ENCODE measurements around the gene HTRA3. TPM values are rescaled to one million over a fixed set of nuclear protein-coding genes. Genes with fewer than 3 reads are reported as not detected.

HTRA3 gene
- total RNA-seq, 2 donors from 2014 or later: 3.2 to 4.6 TPM

DNA sequence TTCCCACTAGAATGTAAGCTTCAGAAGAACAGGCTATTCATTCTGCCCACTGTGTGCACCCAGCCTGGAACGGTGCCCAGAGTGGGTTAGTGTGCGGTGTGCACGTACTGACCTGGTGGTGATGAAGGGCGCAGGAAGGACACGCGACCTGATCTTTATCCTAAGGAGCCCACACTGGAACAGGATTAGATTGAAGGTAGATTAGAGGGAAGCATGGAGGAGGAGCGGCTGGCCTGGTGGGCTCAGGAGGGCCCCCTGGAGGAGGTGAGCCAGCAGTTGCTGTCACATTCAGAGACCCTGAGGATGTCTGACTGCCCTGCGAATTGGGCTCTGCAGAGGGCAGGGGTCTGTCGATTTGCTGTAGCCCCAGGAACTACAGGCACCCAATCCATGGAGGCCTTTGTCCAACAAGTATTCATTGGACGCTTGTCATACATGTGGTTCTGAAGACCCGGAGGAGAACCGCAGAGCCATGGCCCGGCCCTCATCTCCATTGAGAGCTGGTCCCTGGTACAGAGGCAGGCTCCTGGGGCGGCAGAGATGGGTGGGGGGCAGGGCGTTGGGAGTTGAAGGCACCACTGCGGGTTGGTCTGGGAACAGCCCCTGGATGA is 73.2 kb downstream of the HTRA3 start:
- H3K36me3 Mint-ChIP-seq (ENCODE audit: low read depth): no peaks in the 10 kb centered on the region
- H3K27ac Mint-ChIP-seq: no peak overlapping the region
- no peaks in the 10 kb centered on the region for H3K9me3 Mint-ChIP-seq
- no peak overlapping the region for H3K4me3 ChIP-seq (ENCODE audit: low read length)
- H3K4me1 ChIP-seq (ENCODE audit: control insufficient read depth, insufficient read depth, low read length): no peaks in the 10 kb centered on the region
- H3K27me3 ChIP-seq (ENCODE audit: control insufficient read depth, insufficient read depth, low read length, poor library complexity, severe bottlenecking): no peaks in the 10 kb centered on the region
- no peak overlapping the region for H3K4me3 Mint-ChIP-seq
- H3K9me3 ChIP-seq (ENCODE audit: control insufficient read depth, low read length): no peaks in the 10 kb centered on the region
- H3K27me3 Mint-ChIP-seq (ENCODE audit: insufficient read depth): peaks cover 5% of the 10 kb centered on the region
- no peak overlapping the region for H3K27ac ChIP-seq (ENCODE audit: low read depth, low read length)
- H3K36me3 ChIP-seq (ENCODE audit: control insufficient read depth, insufficient read depth, low read length): no peaks in the 10 kb centered on the region
- 66 to 78% methylated on average over 4 to 16 of the region's 16 CpGs for WGBS, 2 experiments (ENCODE audit: insufficient coverage in 1 of 2, insufficient read length in 1 of 2)
- DNase-seq: peak; percentile 88
- no peak overlapping the region for H3K9ac ChIP-seq (ENCODE audit: extremely low read depth, low read length, poor library complexity, severe bottlenecking)
- peaks cover 2% of the 10 kb centered on the region for H3K4me1 Mint-ChIP-seq
- TF ChIP-seq, protein P1, sequence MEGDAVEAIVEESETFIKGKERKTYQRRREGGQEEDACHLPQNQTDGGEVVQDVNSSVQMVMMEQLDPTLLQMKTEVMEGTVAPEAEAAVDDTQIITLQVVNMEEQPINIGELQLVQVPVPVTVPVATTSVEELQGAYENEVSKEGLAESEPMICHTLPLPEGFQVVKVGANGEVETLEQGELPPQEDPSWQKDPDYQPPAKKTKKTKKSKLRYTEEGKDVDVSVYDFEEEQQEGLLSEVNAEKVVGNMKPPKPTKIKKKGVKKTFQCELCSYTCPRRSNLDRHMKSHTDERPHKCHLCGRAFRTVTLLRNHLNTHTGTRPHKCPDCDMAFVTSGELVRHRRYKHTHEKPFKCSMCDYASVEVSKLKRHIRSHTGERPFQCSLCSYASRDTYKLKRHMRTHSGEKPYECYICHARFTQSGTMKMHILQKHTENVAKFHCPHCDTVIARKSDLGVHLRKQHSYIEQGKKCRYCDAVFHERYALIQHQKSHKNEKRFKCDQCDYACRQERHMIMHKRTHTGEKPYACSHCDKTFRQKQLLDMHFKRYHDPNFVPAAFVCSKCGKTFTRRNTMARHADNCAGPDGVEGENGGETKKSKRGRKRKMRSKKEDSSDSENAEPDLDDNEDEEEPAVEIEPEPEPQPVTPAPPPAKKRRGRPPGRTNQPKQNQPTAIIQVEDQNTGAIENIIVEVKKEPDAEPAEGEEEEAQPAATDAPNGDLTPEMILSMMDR (conservative IDR thresholded peaks at IDR 0.05): peak; percentile 80

DNA sequence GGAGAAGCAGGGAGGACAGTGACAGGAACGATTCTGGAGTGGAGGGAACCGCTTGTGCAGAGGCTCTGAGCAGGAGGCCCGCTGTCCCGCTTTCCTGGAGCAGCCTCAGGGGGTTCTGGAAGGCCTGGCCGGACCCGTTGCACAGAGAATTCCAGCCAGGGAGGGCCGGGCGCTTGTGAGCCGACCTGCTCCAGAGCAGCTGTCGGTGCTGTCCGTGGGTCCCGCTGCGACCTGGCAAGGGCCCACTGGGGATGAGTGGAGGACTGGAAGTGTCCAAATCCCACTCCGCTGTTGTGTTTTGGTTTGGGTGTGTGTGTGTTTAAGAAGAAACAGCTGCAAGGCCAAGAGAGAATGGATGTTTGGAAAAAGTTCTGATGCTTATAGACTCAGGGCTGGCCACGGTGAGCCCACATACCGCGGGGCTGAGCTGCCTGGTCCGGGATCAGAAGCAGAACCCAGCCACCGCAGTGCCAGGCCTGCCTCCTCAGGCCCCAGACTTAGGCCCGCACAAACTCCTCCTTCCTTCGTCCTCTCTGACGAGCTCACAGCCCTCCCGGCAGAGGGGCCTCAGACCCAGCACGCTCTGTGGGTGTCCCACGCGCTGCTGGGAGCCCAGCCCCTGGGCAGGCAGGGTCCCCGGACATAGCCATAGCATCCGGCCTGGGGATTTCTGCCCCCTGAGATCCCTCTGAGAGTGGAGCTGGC is 73.9 kb downstream of the HTRA3 start:
- no peak overlapping the region for H3K27ac ChIP-seq (ENCODE audit: low read depth, low read length)
- no peaks in the 10 kb centered on the region for H3K9me3 ChIP-seq (ENCODE audit: control insufficient read depth, low read length)
- TF ChIP-seq, protein P1 (conservative IDR thresholded peaks at IDR 0.05): no peak
- no peaks in the 10 kb centered on the region for H3K9me3 Mint-ChIP-seq
- no peak overlapping the region for H3K4me3 Mint-ChIP-seq
- WGBS, 2 experiments (ENCODE audit: insufficient coverage in 1 of 2, insufficient read length in 1 of 2): 93 to 96% methylated on average over 18 to 28 of the region's 28 CpGs
- no peaks in the 10 kb centered on the region for H3K27me3 ChIP-seq (ENCODE audit: control insufficient read depth, insufficient read depth, low read length, poor library complexity, severe bottlenecking)
- H3K4me1 ChIP-seq (ENCODE audit: control insufficient read depth, insufficient read depth, low read length): no peaks in the 10 kb centered on the region
- no peaks in the 10 kb centered on the region for H3K36me3 Mint-ChIP-seq (ENCODE audit: low read depth)
- no peak overlapping the region for H3K4me3 ChIP-seq (ENCODE audit: low read length)
- H3K4me1 Mint-ChIP-seq: peaks cover 2% of the 10 kb centered on the region
- H3K27ac Mint-ChIP-seq: no peak overlapping the region
- DNase-seq: peak; percentile 42
- peaks cover 5% of the 10 kb centered on the region for H3K27me3 Mint-ChIP-seq (ENCODE audit: insufficient read depth)
- H3K36me3 ChIP-seq (ENCODE audit: control insufficient read depth, insufficient read depth, low read length): no peaks in the 10 kb centered on the region
- H3K9ac ChIP-seq (ENCODE audit: extremely low read depth, low read length, poor library complexity, severe bottlenecking): no peak overlapping the region

DNA sequence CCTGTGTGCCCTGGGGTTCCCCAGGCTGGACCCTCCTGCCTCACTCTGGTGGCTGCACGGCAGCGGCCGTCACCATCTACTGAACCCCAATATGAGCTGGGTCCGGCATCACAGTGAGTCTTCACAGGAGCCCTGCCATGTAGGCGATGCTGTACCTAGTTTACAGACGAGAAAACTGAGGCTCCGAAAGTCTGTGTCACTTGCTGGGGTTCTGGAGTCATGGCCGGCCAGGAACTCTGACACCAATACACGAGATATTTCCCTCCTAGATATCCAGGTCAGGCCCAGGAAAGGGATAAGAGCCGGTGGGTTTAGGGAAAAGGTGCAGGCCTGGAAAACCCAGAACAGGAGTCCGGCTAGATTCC is 74.4 kb downstream of the HTRA3 start:
- TF ChIP-seq, protein P1 (conservative IDR thresholded peaks at IDR 0.05): no peak
- H3K27ac ChIP-seq (ENCODE audit: low read depth, low read length): no peak overlapping the region
- Mint-ChIP-seq H3K27me3 (ENCODE audit: insufficient read depth) (peaks cover 5% of the 10 kb centered on the region), H3K9me3 (no peaks in the 10 kb centered on the region), H3K36me3 (ENCODE audit: low read depth) (no peaks in the 10 kb centered on the region), H3K4me1 (peaks cover 2% of the 10 kb centered on the region), H3K27ac (no peak overlapping the region), H3K4me3 (no peak overlapping the region)
- H3K27me3 ChIP-seq (ENCODE audit: control insufficient read depth, insufficient read depth, low read length, poor library complexity, severe bottlenecking): no peaks in the 10 kb centered on the region
- no peak overlapping the region for H3K9ac ChIP-seq (ENCODE audit: extremely low read depth, low read length, poor library complexity, severe bottlenecking)
- H3K4me1 ChIP-seq (ENCODE audit: control insufficient read depth, insufficient read depth, low read length): no peaks in the 10 kb centered on the region
- WGBS, 2 experiments (ENCODE audit: insufficient coverage in 1 of 2, insufficient read length in 1 of 2): 91 to 97% methylated on average over 6 to 11 of the region's 11 CpGs
- no peaks in the 10 kb centered on the region for H3K36me3 ChIP-seq (ENCODE audit: control insufficient read depth, insufficient read depth, low read length)
- H3K4me3 ChIP-seq (ENCODE audit: low read length): no peak overlapping the region
- no peaks in the 10 kb centered on the region for H3K9me3 ChIP-seq (ENCODE audit: control insufficient read depth, low read length)
- DNase-seq: no peak
